HL-60 (cell line): ENCODE results near the gene MAK.
"Not testable (repeated sequence)": the region's sequence is repeated elsewhere in the genome, so short reads cannot be mapped to it uniquely, and the experiment has no call there.

Experiments
- DNase-seq, 2 experiments: peaks; one replicate each; pipeline ENCODE4 v3.0.0-alpha.2; 2010 to 2020; ENCODE audit warnings: low read depth in 1 of 2, low spot score in 1 of 2
- H3K27ac ChIP-seq: fragments of 250-450 bp; sonication (Bioruptor Pico); replicated peaks from 2 replicates; pipeline ENCODE4 v1.5.1; 2020; ENCODE audit warnings: mild to moderate bottlenecking, moderate library complexity
- H3K27me3 ChIP-seq: fragments of 250-450 bp; sonication (Bioruptor Pico); 2 replicates; pipeline ENCODE4 v1.5.1; 2021; ENCODE audit warnings: mild to moderate bottlenecking, moderate library complexity; ENCODE audit not compliant: insufficient read depth, poor library complexity, severe bottlenecking
- H3K4me3 ChIP-seq: replicated peaks from 2 replicates; pipeline ENCODE4 v1.5.1; 2011; ENCODE audit warnings: mild to moderate bottlenecking, control low read depth, low read length; ENCODE audit not compliant: insufficient read depth
- CTCF ChIP-seq: IDR thresholded peaks from one replicate; pipeline ENCODE4 v1.5.1; 2011; ENCODE audit warnings: low read length, control low read depth, inconsistent platforms; ENCODE audit not compliant: insufficient read depth
- GABPA ChIP-seq: IDR thresholded peaks from 2 replicates; pipeline ENCODE4 v1.6.1; 2012; ENCODE audit warnings: low read depth
- POLR2AphosphoS5 ChIP-seq: IDR thresholded peaks from 2 replicates; pipeline ENCODE4 v1.6.1; 2012; ENCODE audit warnings: low read depth
- REST ChIP-seq: IDR thresholded peaks from 2 replicates; pipeline ENCODE4 v1.6.1; 2012; ENCODE audit warnings: low read depth; ENCODE audit not compliant: insufficient replicate concordance
- SPI1 ChIP-seq: IDR thresholded peaks from 2 replicates; pipeline ENCODE4 v1.6.1; 2012; ENCODE audit warnings: low read depth, mild to moderate bottlenecking, borderline replicate concordance
- long read RNA-seq: library from polyadenylated mRNA; unstranded; transcript quantifications from one replicate; pipeline ENCODE4 v2.0.0, GENCODE V29; 2020

MAK gene
- long read RNA-seq, partial matches to known transcripts, result 0 of 5 reads
- long read RNA-seq, other reads (novel, unspliced or antisense), result 5 of 5 reads

GRCh38 chr6:10837995-10838793 lies at the start of gene MAK:
Gene MAK (minus strand): TSS chr6:10838539. CDS start chr6:10830648, 7,891 bp downstream.
- peak; percentile 43 to 88 for DNase-seq
- Histone ChIP-seq H3K4me3 (peak within 1 kb of the TSS; percentile 68), H3K27ac (peak within 1 kb of the TSS; percentile 76), H3K27me3 (no peaks in the 10 kb centered on the region)
- TF ChIP-seq SPI1 (0 out of 2 replicates have a peak, but pooled peaks have one; percentile 20), POLR2AphosphoS5 (peak; percentile 64; the same call in 1 of the 2 replicates), CTCF (no peak)

- peak; percentile 83 to 87 for DNase-seq
- Histone ChIP-seq H3K4me3 (peak within 1 kb of the TSS; percentile 64), H3K27me3 (no peaks in the 10 kb centered on the region), H3K27ac (peak within 1 kb of the TSS; percentile 79)
- TF ChIP-seq SPI1, result peak; percentile 44; the same call in 1 of the 2 replicates
- no peak for TF ChIP-seq GABPA
- TF ChIP-seq CTCF, result peak; percentile 10
- TF ChIP-seq POLR2AphosphoS5, result peak; percentile 78
- peak; percentile 24 for TF ChIP-seq REST
These were observed 48.6 kb upstream of the MAK start, which contains the start of gene SYCP2L for GRCh38 chr6:10886691-10887502. Gene SYCP2L (plus strand): TSS chr6:10887052. CDS start chr6:10887127, 75 bp downstream.

GRCh38 chr6:10886365-10886690 lies 48.0 kb upstream of the MAK start:
- Histone ChIP-seq H3K27ac (peak overlapping the region; percentile 79), H3K4me3 (peak overlapping the region; percentile 64)
- not testable (repeated sequence) for DNase-seq, H3K27me3 ChIP-seq

- Histone ChIP-seq H3K27ac (no peak overlapping the region), H3K4me3 (no peak overlapping the region), H3K27me3 (no peaks in the 10 kb centered on the region)
- TF ChIP-seq REST (no peak), GABPA (no peak), SPI1 (no peak), CTCF (no peak), POLR2AphosphoS5 (no peak)
- DNase-seq, result no peak
These were observed 46.1 kb upstream of the MAK start for GRCh38 chr6:10884245-10884972.
